CD4-positive, alpha-beta T cell treated with Interleukin-10 for 1 hour (primary cell): ENCODE measurements around the gene SETBP1.

Experiments used
- DNase-seq: peaks from one replicate; pipeline ENCODE4 v3.0.0-alpha.2; 2020

Gene SETBP1

GRCh38 chr18:44766450-44766849, 85.8 kb downstream of the SETBP1 start:
- DNase-seq: no peak

GRCh38 chr18:44767807-44768206, 87.1 kb downstream of the SETBP1 start:
- no peak for DNase-seq

- DNase-seq: no peak
Observed at GRCh38 chr18:44770641-44771040, 90.0 kb downstream of the SETBP1 start.

- no peak for DNase-seq
Observed at GRCh38 chr18:44771572-44771955, 90.9 kb downstream of the SETBP1 start.

- DNase-seq: no peak
Observed at GRCh38 chr18:44771956-44772917, 91.5 kb downstream of the SETBP1 start.

- DNase-seq: no peak
Observed at GRCh38 chr18:44773640-44774155, 93.0 kb downstream of the SETBP1 start.

- DNase-seq: no peak
Observed at GRCh38 chr18:44774191-44774590, 93.5 kb downstream of the SETBP1 start.

- no peak for DNase-seq
Observed at GRCh38 chr18:44777457-44778192, 96.9 kb downstream of the SETBP1 start.

- no peak for DNase-seq
Observed at GRCh38 chr18:44778788-44779187, 98.1 kb downstream of the SETBP1 start.

GRCh38 chr18:44779753-44780292, 99.1 kb downstream of the SETBP1 start:
- no peak for DNase-seq

GRCh38 chr18:44781886-44782285, 101.2 kb downstream of the SETBP1 start:
- DNase-seq: no peak

GRCh38 chr18:44782617-44783016, 101.9 kb downstream of the SETBP1 start:
- no peak for DNase-seq

- no peak for DNase-seq
Observed at GRCh38 chr18:44783371-44783770, 102.7 kb downstream of the SETBP1 start.

GRCh38 chr18:44786257-44786656, 105.6 kb downstream of the SETBP1 start:
- no peak for DNase-seq

- DNase-seq: no peak
Observed at GRCh38 chr18:44786688-44787087, 106.0 kb downstream of the SETBP1 start.

- no peak for DNase-seq
Observed at GRCh38 chr18:44788334-44788733, 107.6 kb downstream of the SETBP1 start.

- DNase-seq: no peak
Observed at GRCh38 chr18:44789710-44790109, 109.0 kb downstream of the SETBP1 start.

GRCh38 chr18:44790860-44791259, 110.2 kb downstream of the SETBP1 start:
- no peak for DNase-seq

GRCh38 chr18:44791520-44791919, 110.8 kb downstream of the SETBP1 start:
- no peak for DNase-seq

GRCh38 chr18:44792456-44793061, 111.9 kb downstream of the SETBP1 start:
- no peak for DNase-seq

- DNase-seq: no peak
Observed at GRCh38 chr18:44793194-44793593, 112.5 kb downstream of the SETBP1 start.

GRCh38 chr18:44793685-44794084, 113.0 kb downstream of the SETBP1 start:
- no peak for DNase-seq

GRCh38 chr18:44795241-44795640, 114.6 kb downstream of the SETBP1 start:
- no peak for DNase-seq
